Vagina (tissue), 2 donors: ENCODE results near the gene GPRC5C.

Experiments
- POLR2A ChIP-seq, 2 donors: fragments of 450-650 bp; IDR thresholded peaks; one replicate each; pipeline ENCODE4 v1.6.1; 2017; ENCODE audit warnings: antibody characterized with exemption in 2 of 2, mild to moderate bottlenecking in 2 of 2, moderate library complexity in 2 of 2
- POLR2AphosphoS5 ChIP-seq, 2 donors: sonication (generic); formaldehyde crosslinking; IDR thresholded peaks; one replicate each; pipeline ENCODE4 v1.9.0; 2017; ENCODE audit warnings: antibody characterized with exemption in 2 of 2, mild to moderate bottlenecking in 2 of 2, low read depth in 1 of 2; ENCODE audit not compliant: insufficient read depth in 1 of 2
- TF ChIP-seq, protein P1 (sequence below), 3 experiments: fragments of 450-650 bp in 2 of 3; fragments of 200-600 bp in 1 of 3; sonication (generic) in 1 of 3; IDR thresholded peaks; one replicate each; pipeline ENCODE4 v1.5.1; 2017 to 2019; ENCODE audit warnings: antibody characterized with exemption in 3 of 3, mild to moderate bottlenecking in 2 of 3, moderate library complexity in 2 of 3

DNA sequence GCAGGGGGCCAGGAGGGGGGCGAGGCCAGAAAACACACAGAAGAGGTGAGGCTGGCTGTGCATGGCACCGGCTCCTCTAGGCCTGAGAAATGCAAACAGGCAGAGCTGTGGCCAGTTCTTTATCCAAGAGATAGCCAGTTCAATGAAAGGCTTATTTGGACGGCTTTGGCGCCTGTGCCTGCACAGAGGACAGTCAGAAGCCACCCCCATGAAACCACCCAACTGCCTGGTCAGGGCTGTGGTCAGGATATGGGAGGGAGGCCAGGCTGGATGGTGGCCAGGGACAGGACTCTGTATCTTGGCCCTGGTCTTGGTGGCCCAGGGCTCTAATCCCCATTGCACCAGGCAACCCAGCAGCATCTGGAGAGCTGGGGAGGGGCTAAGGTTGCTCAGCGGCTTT, 24.5 kb upstream of the GPRC5C start:
- TF ChIP-seq, protein P1, sequence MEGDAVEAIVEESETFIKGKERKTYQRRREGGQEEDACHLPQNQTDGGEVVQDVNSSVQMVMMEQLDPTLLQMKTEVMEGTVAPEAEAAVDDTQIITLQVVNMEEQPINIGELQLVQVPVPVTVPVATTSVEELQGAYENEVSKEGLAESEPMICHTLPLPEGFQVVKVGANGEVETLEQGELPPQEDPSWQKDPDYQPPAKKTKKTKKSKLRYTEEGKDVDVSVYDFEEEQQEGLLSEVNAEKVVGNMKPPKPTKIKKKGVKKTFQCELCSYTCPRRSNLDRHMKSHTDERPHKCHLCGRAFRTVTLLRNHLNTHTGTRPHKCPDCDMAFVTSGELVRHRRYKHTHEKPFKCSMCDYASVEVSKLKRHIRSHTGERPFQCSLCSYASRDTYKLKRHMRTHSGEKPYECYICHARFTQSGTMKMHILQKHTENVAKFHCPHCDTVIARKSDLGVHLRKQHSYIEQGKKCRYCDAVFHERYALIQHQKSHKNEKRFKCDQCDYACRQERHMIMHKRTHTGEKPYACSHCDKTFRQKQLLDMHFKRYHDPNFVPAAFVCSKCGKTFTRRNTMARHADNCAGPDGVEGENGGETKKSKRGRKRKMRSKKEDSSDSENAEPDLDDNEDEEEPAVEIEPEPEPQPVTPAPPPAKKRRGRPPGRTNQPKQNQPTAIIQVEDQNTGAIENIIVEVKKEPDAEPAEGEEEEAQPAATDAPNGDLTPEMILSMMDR (IDR thresholded peaks at IDR 0.05), result no peak
- TF ChIP-seq POLR2AphosphoS5 (IDR thresholded peaks at IDR 0.05; ENCODE audit: insufficient read depth in 1 of 2, low read depth in 1 of 2) (no peak), POLR2A (IDR thresholded peaks at IDR 0.05) (no peak)
